CD14-positive monocyte (primary cell): ENCODE results near the gene MATN4. TPM values are rescaled to one million over a fixed set of nuclear protein-coding genes. Genes with fewer than 3 reads are reported as not detected.

Experiments
- DNase-seq, 3 donors: peaks; one replicate each; pipeline ENCODE4 v3.0.0-alpha.2; 2011 to 2022
- H2AFZ ChIP-seq: 2 replicates; pipeline ENCODE4 v1.6.0; 2012; ENCODE audit warnings: mild to moderate bottlenecking, low read depth, low read length, inconsistent platforms; ENCODE audit not compliant: insufficient read depth, poor library complexity, severe bottlenecking
- H3K27ac ChIP-seq, 2 donors: 1 replicate in 1 of 2; 2 replicates in 1 of 2; pipeline ENCODE4 v1.5.1; 2012 to 2013; ENCODE audit warnings: low read length in 2 of 2, control low read depth in 1 of 2, inconsistent platforms in 1 of 2, low read depth in 1 of 2, mild to moderate bottlenecking in 1 of 2
- H3K27me3 ChIP-seq, 2 donors: one replicate each; pipeline versions ENCODE4 v1.6.0 to v1.6.1; 2011 to 2013; ENCODE audit warnings: low read length in 2 of 2; ENCODE audit not compliant: control insufficient read depth in 2 of 2, insufficient read depth in 2 of 2
- H3K36me3 ChIP-seq, 2 donors: replicated peaks in 1 of 2; 1 replicate in 1 of 2; 2 replicates in 1 of 2; pipeline versions ENCODE4 v1.5.1 to v1.6.1; 2012 to 2013; ENCODE audit warnings: low read length in 2 of 2, control low read depth in 1 of 2, inconsistent platforms in 1 of 2, mild to moderate bottlenecking in 1 of 2; ENCODE audit not compliant: insufficient read depth in 2 of 2, control insufficient read depth in 1 of 2
- H3K4me1 ChIP-seq, 2 donors: 1 replicate in 1 of 2; 2 replicates in 1 of 2; pipeline versions ENCODE4 v1.5.1 to v1.6.1; 2012 to 2013; ENCODE audit warnings: low read length in 2 of 2, control low read depth in 1 of 2, inconsistent platforms in 1 of 2, mild to moderate bottlenecking in 1 of 2, moderate library complexity in 1 of 2; ENCODE audit not compliant: insufficient read depth in 2 of 2, control insufficient read depth in 1 of 2
- H3K4me2 ChIP-seq: replicated peaks from 2 replicates; pipeline ENCODE3; 2012; ENCODE audit warnings: low read length, moderate library complexity, mild to moderate bottlenecking; ENCODE audit not compliant: poor library complexity, severe bottlenecking; ENCODE audit errors: extremely low read depth
- H3K4me3 ChIP-seq, 3 experiments: fragments of 200-600 bp in 1 of 3; sonication (generic) in 1 of 3; replicated peaks in 1 of 3; 1 replicate in 2 of 3; 2 replicates in 1 of 3; pipeline ENCODE4 v1.5.1; 2011 to 2013; ENCODE audit warnings: low read length in 3 of 3, mild to moderate bottlenecking in 3 of 3, control low read depth in 2 of 3, low read depth in 2 of 3, inconsistent platforms in 1 of 3, moderate library complexity in 1 of 3
- H3K79me2 ChIP-seq: 2 replicates; pipeline ENCODE4 v1.6.0; 2012; ENCODE audit warnings: mild to moderate bottlenecking, control low read depth, inconsistent platforms, low read length, moderate library complexity; ENCODE audit not compliant: insufficient read depth
- H3K9ac ChIP-seq: 2 replicates; pipeline ENCODE4 v1.6.0; 2017; ENCODE audit warnings: low read length, mild to moderate bottlenecking; ENCODE audit not compliant: insufficient read depth, poor library complexity, severe bottlenecking
- H3K9me3 ChIP-seq, 2 donors: replicated peaks in 1 of 2; 1 replicate in 1 of 2; 2 replicates in 1 of 2; pipeline versions ENCODE4 v1.5.1 to v1.6.1; 2012 to 2013; ENCODE audit warnings: low read length in 2 of 2, control low read depth in 1 of 2; ENCODE audit not compliant: control insufficient read depth in 1 of 2, insufficient read depth in 1 of 2
- H4K20me1 ChIP-seq: 2 replicates; pipeline ENCODE4 v1.6.0; 2012; ENCODE audit warnings: mild to moderate bottlenecking, low read length, control low read depth, moderate library complexity; ENCODE audit not compliant: insufficient read depth
- H3K27ac Mint-ChIP-seq, 7 donors: one replicate each; pipeline ENCODE4 v1.8.0; 2020; ENCODE audit warnings: mild to moderate bottlenecking in 7 of 7, mixed read lengths in 7 of 7, moderate library complexity in 6 of 7, inconsistent platforms in 2 of 7
- H3K27me3 Mint-ChIP-seq, 3 donors: one replicate each; pipeline ENCODE4 v1.8.0; 2021 to 2022; ENCODE audit warnings: low read depth in 3 of 3, mild to moderate bottlenecking in 3 of 3, mixed read lengths in 3 of 3, moderate library complexity in 3 of 3, inconsistent platforms in 1 of 3
- H3K36me3 Mint-ChIP-seq, 2 donors: one replicate each; pipeline ENCODE4 v1.8.0; 2020; ENCODE audit warnings: mixed read lengths in 2 of 2, inconsistent platforms in 1 of 2, mild to moderate bottlenecking in 1 of 2
- H3K4me1 Mint-ChIP-seq: one replicate; pipeline ENCODE4 v1.8.0; 2020; ENCODE audit warnings: mild to moderate bottlenecking, mixed read lengths
- H3K4me3 Mint-ChIP-seq, 2 donors: one replicate each; pipeline ENCODE4 v1.8.0; 2020; ENCODE audit warnings: mild to moderate bottlenecking in 2 of 2, mixed read lengths in 2 of 2, moderate library complexity in 1 of 2
- H3K9me3 Mint-ChIP-seq, 7 donors: one replicate each; pipeline ENCODE4 v1.8.0; 2020 to 2022; ENCODE audit warnings: mixed read lengths in 7 of 7, mild to moderate bottlenecking in 6 of 7, moderate library complexity in 6 of 7, inconsistent platforms in 2 of 7
- whole genome bisulfite sequencing: methylation state at CpG from one replicate; pipeline ENCODE4 v1.1.5; 2013; ENCODE audit warnings: missing lambda C conversion rate; ENCODE audit not compliant: insufficient coverage; 5-methylcytosine and 5-hydroxymethylcytosine counted together
- intact Hi-C, 2 donors: fragments of 100-400 bp; cut with micrococcal nuclease; formaldehyde crosslinking; loops; one replicate each; pipeline versions ENCODE4 v1.15.0 to v1.15.1; 2023
- polyA plus RNA-seq, 3 donors: library from polyadenylated mRNA; depleted of rRNA in 1 of 3; unstranded in 2 of 3; stranded (reverse) in 1 of 3; fragments of 300-500 nt in 2 of 3; fragments of >200 nt in 1 of 3; fragmentation: Illumina TruSeq in 2 of 3; gene quantifications; 1 replicate in 2 of 3; 2 replicates in 1 of 3; pipeline ENCODE4 v1.2.3, GENCODE V29; 2012 to 2021
- TF ChIP-seq, protein P1 (sequence below): fragments of 200-600 bp; IDR thresholded peaks from one replicate; pipeline ENCODE4 v1.8.0; 2022; ENCODE audit warnings: antibody characterized with exemption, mild to moderate bottlenecking

Gene MATN4
- polyA plus RNA-seq, 3 donors = not detected

- Mint-ChIP-seq H3K9me3 (peaks cover 0 to 2% (median 0%) of the 10 kb centered on the region in 7 donors), H3K27me3 (no peaks in the 10 kb centered on the region), H3K4me1 (peaks cover 4% of the 10 kb centered on the region), H3K4me3 (no peak overlapping the region), H3K36me3 (peaks cover 6 to 15% of the 10 kb centered on the region in 2 donors), H3K27ac (peak overlapping the region in 1 of 7 donors; percentile 57)
- WGBS = over 99% methylated on average over 8 of the region's 11 CpGs
- TF ChIP-seq, protein P1, sequence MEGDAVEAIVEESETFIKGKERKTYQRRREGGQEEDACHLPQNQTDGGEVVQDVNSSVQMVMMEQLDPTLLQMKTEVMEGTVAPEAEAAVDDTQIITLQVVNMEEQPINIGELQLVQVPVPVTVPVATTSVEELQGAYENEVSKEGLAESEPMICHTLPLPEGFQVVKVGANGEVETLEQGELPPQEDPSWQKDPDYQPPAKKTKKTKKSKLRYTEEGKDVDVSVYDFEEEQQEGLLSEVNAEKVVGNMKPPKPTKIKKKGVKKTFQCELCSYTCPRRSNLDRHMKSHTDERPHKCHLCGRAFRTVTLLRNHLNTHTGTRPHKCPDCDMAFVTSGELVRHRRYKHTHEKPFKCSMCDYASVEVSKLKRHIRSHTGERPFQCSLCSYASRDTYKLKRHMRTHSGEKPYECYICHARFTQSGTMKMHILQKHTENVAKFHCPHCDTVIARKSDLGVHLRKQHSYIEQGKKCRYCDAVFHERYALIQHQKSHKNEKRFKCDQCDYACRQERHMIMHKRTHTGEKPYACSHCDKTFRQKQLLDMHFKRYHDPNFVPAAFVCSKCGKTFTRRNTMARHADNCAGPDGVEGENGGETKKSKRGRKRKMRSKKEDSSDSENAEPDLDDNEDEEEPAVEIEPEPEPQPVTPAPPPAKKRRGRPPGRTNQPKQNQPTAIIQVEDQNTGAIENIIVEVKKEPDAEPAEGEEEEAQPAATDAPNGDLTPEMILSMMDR = no peak
- Histone ChIP-seq H3K36me3 (no peaks in the 10 kb centered on the region), H3K4me3 (no peak overlapping the region), H3K9me3 (no peaks in the 10 kb centered on the region), H3K27me3 (no peaks in the 10 kb centered on the region), H4K20me1 (no peaks in the 10 kb centered on the region), H3K4me1 (peaks cover 0 to 4% of the 10 kb centered on the region in 2 donors), H3K9ac (no peak overlapping the region), H3K4me2 (no peak overlapping the region), H3K27ac (no peak overlapping the region), H2AFZ (no peak overlapping the region), H3K79me2 (no peaks in the 10 kb centered on the region)
- DNase-seq = no peak
- intact Hi-C loops = no loop called here
Observed at GRCh38 chr20:45338121-45339030, 30.3 kb upstream of the MATN4 start.

GRCh38 chr20:45337367-45338120, 29.4 kb upstream of the MATN4 start:
- no peak for DNase-seq
- intact Hi-C loops = no loop called here
- H3K36me3 ChIP-seq = no peaks in the 10 kb centered on the region
- Mint-ChIP-seq H3K36me3 (peaks cover 6 to 15% of the 10 kb centered on the region in 2 donors), H3K4me3 (no peak overlapping the region), H3K9me3 (peaks cover 0 to 2% (median 0%) of the 10 kb centered on the region in 7 donors), H3K4me1 (peaks cover under 1% of the 10 kb centered on the region), H3K27ac (peak overlapping the region in 2 of 7 donors; percentile 22 to 29), H3K27me3 (no peaks in the 10 kb centered on the region)
- no peaks in the 10 kb centered on the region for H3K27me3 ChIP-seq
- H3K4me1 ChIP-seq = no peaks in the 10 kb centered on the region
- no peaks in the 10 kb centered on the region for H4K20me1 ChIP-seq
- H3K9me3 ChIP-seq = no peaks in the 10 kb centered on the region
- no peak overlapping the region for H3K4me3 ChIP-seq
- over 99% methylated on average over 12 of the region's 15 CpGs for WGBS
- TF ChIP-seq, protein P1 = no peak
- no peak overlapping the region for H2AFZ ChIP-seq
- H3K9ac ChIP-seq = no peak overlapping the region
- no peaks in the 10 kb centered on the region for H3K79me2 ChIP-seq
- no peak overlapping the region for H3K27ac ChIP-seq
- H3K4me2 ChIP-seq = no peak overlapping the region
